Measurements from ENCODE around the gene TNFSF13B.
"Not testable (repeated sequence)": the region's sequence is repeated elsewhere in the genome, so short reads cannot be mapped to it uniquely, and the experiment has no call there.

Gene TNFSF13B, protein sequence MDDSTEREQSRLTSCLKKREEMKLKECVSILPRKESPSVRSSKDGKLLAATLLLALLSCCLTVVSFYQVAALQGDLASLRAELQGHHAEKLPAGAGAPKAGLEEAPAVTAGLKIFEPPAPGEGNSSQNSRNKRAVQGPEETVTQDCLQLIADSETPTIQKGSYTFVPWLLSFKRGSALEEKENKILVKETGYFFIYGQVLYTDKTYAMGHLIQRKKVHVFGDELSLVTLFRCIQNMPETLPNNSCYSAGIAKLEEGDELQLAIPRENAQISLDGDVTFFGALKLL

DNA sequence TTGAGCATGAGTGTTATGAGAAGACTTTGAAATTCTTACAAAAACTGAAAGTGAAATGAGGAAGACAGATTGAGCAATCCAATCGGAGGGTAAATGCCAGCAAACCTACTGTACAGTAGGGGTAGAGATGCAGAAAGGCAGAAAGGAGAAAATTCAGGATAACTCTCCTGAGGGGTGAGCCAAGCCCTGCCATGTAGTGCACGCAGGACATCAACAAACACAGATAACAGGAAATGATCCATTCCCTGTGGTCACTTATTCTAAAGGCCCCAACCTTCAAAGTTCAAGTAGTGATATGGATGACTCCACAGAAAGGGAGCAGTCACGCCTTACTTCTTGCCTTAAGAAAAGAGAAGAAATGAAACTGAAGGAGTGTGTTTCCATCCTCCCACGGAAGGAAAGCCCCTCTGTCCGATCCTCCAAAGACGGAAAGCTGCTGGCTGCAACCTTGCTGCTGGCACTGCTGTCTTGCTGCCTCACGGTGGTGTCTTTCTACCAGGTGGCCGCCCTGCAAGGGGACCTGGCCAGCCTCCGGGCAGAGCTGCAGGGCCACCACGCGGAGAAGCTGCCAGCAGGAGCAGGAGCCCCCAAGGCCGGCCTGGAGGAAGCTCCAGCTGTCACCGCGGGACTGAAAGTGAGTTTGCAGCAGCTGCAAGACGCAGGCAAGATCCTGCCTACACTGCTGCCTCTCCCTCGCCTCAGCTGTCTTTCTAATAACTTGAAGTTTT is at the start of gene TNFSF13B:
Gene TNFSF13B, plus strand, starts transcription at position 118 of the 728 bp plus-strand sequence. Its CDS starts 178 bp downstream, at position 296.
- FAIRE-seq (peak; percentile 89), DNase-seq (ENCODE audit: insufficient read length, low spot score) (peak; percentile 20)

DNA sequence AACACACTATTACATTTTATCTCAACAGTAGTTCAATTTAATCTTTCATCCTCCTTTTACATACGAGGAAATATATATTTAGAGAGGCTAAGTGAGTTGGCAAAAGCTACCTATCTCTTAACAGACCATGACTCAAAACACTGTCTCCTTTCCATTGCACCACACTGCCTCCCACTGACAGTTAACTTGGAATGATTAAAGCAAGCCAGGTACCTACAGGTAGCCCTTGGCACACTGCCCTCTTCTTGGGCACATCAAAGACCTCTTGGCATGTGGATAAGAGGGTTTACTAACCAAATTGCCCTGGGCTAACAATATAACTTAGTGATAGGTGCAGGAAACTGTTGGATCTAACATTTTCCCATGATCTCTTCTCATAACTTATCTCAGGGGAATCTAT is 49.5 kb upstream of the TNFSF13B start:
- FAIRE-seq (no peak), DNase-seq (ENCODE audit: insufficient read length, low spot score) (no peak)
- no peak for TF ChIP-seq POLR2A (IDR thresholded peaks at IDR 0.05; ENCODE audit: low read depth, low read length)

More for the DNA sequence above, at the start of gene TNFSF13B:
- no peak for TF ChIP-seq POLR2A (IDR thresholded peaks at IDR 0.05; ENCODE audit: low read depth, low read length)

DNA sequence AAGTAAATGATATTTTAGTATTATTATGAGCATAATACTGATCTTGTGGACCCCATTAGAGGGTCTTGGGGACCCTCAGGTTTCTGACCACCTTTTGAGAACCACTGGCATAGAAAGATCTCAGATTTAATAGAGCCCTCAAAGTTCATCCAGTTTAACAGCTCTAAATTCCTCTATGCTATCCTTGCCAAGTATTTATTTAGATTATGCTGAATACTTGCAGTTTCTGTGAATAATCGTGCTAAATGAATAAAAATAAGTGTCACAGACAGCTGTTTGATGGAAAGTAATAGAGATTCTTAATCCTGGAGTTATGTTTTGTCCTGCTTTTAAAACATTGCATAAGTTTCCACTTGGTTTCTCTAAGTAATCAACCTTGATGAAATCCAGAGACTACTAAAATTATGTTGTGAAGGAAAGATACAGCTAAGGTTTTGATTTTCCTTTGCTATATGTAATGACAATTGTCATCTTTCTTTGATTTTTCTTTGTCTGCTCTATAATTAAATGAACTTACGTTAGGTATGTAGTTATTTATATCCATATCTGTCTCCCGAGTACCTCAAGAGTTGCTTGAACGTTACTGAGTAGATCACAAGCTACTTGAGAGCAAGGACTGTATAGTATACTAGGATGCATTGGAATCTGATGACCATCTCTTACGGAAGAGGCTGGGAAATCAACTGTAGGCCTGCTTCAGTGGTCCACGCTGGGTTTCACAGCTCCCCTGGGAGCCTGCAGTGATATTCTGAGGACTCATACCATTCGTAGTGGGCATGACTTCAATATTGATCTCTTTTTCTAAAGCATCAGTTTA is 45.6 kb upstream of the TNFSF13B start:
- peak; percentile 66 for FAIRE-seq
- DNase-seq (ENCODE audit: insufficient read length, low spot score) = no peak
- no peak for TF ChIP-seq POLR2A (IDR thresholded peaks at IDR 0.05; ENCODE audit: low read depth, low read length)

DNA sequence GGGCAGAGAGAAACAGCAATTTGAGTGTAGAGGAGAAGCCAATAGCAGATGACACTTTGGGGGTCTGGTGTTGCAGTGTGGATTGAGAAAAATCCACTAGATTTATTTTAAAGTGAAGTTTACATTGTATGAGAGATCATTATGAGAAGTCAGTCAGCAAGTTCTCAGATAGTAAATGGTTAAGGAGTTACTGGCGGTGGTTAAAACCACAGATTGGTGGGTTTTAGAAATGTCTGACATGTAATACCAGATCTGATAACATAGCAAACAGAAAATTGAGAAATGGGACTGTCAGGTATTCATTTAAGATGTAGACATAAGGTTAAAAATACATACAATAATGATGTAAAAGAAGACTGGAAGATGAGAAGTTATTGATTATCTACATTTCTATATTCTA is 44.1 kb upstream of the TNFSF13B start:
- no peak for TF ChIP-seq POLR2A (IDR thresholded peaks at IDR 0.05; ENCODE audit: low read depth, low read length)
- FAIRE-seq = no peak
- no peak for DNase-seq (ENCODE audit: insufficient read length, low spot score)

DNA sequence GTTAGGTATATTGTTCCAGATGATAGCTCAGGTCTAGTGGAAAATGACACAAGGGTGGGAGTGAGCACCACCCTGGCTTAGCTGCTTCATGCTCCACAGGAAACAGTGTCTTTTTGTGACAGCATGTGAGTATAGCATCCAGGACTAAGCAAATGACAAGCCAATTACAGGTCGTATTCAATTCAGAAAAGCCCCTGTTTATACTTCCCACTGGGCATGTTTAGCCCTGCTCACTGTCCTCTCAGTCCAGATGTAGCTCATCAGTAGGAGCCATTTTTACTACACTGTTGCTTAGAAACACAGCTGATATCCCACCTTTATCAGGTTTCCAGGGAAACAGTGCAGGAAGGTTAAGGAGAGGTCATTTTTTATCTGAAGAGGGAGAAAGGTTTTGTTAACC is 43.3 kb upstream of the TNFSF13B start:
- no peak for FAIRE-seq
- DNase-seq (ENCODE audit: insufficient read length, low spot score) = no peak
- no peak for TF ChIP-seq POLR2A (IDR thresholded peaks at IDR 0.05; ENCODE audit: low read depth, low read length)

DNA sequence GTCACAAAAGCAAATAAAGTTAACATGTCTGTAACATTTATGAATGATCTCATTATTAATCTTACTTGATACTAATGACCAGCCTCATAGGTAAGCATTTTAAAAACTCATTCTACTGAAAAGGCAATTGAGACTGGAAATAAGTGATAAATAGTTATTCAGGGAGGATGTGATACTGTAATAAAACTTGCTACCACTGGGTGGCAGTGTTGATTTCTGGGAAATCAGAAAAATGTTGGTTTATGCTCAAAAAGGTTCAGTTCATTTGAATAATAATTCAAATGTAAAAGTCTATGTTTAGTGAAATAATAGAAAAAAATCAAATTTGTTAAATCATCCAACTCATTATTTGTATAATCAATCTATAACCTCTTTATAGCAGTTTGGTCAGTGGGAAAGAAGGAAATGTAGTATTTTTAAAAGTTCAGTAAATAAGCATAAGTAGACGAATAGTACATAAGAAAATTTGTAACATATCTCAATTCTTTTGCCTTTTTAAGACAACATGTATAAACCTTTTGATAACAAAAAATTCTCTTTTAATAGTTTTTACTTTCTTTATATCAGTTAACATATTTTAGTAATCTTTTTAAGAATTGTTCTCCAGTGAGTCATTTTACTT is 41.8 kb upstream of the TNFSF13B start:
- peak; percentile 98 for FAIRE-seq
- no peak for TF ChIP-seq POLR2A (IDR thresholded peaks at IDR 0.05; ENCODE audit: low read depth, low read length)
- DNase-seq (ENCODE audit: insufficient read length, low spot score) = no peak

DNA sequence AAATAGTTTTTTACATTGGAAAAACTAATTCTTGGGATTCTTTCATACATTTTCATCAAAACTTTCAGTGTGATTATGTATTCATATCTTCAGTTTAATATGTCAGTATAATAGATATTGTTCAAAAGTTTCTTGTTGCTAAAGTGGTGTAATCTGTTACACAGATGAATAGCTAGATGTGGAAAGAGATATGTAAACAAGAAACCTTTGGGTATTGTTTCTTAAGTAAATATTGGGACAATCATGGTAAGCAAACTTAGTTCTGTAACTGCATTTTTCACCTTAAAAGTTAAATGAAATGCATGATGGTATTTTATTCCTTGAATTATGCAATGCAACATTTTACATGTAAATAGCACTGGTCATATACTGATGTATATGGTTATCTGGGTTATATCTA is 39.1 kb upstream of the TNFSF13B start:
- DNase-seq (ENCODE audit: insufficient read length, low spot score) (no peak), FAIRE-seq (no peak)
- TF ChIP-seq POLR2A (IDR thresholded peaks at IDR 0.05; ENCODE audit: low read depth, low read length) = no peak

DNA sequence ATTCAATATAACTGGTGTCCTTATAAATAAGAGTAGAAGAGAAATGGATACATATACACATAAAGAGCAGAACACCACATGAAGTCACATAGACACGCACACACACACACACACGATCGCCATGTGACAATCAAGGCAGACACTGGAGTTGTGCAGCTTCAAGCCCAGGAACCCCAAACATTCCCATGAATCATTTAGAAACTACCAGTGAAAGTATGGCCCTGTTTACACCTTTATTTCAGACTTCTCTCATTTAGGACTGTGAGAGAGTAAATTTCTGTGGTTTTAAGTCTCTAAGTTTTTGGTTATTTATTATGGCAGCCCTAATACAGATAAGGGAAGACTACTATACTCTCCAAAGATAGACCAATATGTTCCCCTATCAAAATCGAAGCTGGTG is 20.4 kb upstream of the TNFSF13B start:
- no peak for DNase-seq (ENCODE audit: insufficient read length, low spot score)
- peak; percentile 69 for FAIRE-seq
- no peak for TF ChIP-seq POLR2A (IDR thresholded peaks at IDR 0.05; ENCODE audit: low read depth, low read length)

DNA sequence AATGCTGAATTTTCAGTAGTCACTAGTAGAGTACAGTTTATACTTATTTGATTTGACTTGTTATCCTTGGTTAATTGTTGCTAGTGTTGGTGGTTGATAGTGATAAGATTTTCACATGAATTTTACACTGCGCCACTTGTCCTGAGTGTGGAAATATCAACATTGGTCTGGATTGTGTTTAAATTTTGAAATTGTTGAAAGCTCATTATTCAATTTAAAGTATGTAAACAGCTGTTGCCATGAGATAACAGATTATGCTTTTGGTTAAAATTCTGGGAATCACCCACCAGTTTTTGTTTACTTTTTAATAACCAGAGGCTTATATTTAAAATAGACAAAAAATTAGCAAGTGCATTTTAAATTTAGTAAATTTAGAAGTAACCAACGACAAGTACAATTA is 12.3 kb upstream of the TNFSF13B start:
- no peak for TF ChIP-seq POLR2A (IDR thresholded peaks at IDR 0.05; ENCODE audit: low read depth, low read length)
- DNase-seq (ENCODE audit: insufficient read length, low spot score) (no peak), FAIRE-seq (no peak)

DNA sequence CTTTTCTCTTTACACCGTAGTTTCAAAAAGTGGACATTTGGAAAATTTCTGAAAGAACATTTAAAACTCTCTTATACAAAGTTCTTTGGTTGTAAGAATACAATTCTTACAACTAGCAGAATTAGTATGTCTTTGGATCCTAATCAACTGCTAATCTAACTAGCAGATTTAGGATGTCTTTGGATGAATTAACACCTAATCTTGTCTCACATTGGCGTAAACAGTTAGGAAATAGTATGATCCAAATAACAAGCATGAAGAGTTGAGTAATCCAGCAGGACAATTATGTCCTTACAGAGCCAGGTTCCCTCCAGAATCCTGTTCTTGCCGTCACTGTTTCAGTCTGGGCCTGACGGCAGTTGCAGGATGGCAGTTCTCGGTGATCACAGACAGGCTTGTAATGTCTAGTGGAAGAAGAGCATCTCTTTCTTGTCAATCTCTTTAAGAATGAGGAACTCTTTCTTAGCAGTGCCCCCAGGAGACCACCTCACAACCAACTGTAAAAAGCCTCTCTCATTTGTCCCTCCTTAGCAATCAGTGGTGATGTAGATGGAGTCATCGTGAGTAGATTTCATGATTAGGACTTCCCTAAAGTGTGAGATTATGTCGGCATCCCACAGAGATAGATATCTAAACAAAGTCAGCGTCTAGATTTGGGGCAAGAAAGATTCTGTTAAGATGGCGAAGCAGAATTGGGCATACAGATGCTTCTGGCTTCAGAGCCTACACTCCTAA is 5.7 kb upstream of the TNFSF13B start:
- no peak for DNase-seq (ENCODE audit: insufficient read length, low spot score)
- no peak for TF ChIP-seq POLR2A (IDR thresholded peaks at IDR 0.05; ENCODE audit: low read depth, low read length)
- peak; percentile 61 for FAIRE-seq

DNA sequence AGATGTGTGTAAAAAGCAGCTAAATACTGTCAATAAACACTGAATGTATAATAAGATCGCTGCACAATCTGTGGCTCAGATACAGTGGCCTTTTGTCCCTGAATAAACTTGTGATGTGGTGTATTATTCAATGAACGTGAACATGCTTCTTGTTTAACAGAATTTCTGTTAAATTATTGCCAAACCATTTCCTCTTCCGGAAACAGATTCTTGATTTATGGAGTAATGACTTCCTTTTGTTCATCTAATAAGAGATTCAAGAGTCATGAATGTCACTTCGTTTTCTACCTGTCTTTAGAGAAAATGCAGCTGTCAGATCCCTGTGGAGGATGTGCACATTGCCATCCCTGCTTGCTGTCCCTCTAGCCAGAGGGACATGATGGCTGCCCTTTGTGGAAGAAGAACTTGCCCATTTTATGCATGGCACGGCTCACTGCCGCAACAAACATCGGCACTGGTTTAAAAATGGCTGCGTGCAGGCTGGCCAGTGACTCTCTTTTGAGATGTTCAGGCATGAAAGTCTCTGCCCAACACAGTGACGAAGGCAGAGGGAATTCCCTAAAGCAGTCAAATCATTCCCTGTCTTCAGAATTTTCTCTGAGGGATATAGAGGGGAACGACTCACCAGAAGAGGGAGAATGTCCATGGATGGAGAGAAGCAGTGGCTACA is 3.1 kb upstream of the TNFSF13B start:
- TF ChIP-seq POLR2A (IDR thresholded peaks at IDR 0.05; ENCODE audit: low read depth, low read length) = no peak
- no peak for DNase-seq (ENCODE audit: insufficient read length, low spot score)
- no peak for FAIRE-seq

DNA sequence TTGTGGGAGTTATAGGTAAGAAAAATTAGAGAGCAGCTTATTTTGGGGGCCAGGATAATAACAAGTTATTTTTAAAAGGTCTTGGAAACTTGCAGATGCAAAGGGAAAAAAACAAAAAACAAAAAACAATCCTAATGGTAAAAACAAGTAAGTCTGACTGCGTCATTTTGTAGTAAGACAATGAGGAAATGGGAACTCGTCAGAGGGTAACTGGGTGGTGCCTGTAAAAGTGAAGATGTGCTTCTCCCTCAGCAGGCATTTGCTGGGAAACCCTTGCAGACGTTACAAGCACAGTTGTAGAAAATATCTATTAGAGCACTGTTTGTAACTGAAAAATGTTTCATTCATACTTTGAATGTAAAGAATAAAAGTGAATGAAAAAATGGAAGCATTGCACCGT is 2.2 kb upstream of the TNFSF13B start:
- DNase-seq (ENCODE audit: insufficient read length, low spot score) (no peak), FAIRE-seq (no peak)
- TF ChIP-seq POLR2A (IDR thresholded peaks at IDR 0.05; ENCODE audit: low read depth, low read length) = no peak

DNA sequence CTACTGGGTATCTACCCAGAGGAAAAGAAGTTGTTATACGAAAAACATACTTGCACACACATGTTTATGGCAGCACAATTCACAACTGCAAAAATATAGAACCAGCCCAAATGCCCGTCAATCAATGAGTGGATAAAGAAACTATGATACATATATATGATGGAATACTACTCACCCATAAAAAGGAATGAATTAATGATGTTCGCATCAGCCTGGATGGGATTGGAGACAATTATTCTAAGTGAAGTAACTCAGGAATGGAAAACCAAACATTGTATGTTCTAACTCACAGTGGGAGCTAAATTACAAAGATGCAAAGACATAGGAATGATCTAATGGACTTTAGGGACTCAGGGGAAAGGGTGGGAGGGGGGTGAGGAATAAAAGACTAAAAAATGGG is 1.7 kb upstream of the TNFSF13B start:
- not testable (repeated sequence) for FAIRE-seq; DNase-seq (ENCODE audit: insufficient read length, low spot score)
